Astrocyte (in vitro differentiated cells and primary cell): ENCODE measurements around the gene MEGF6.

ENCODE experiments used
- CTCF ChIP-seq: IDR thresholded peaks from 2 replicates; pipeline ENCODE4 v1.5.1; 2011; ENCODE audit warnings: low read depth, mild to moderate bottlenecking, inconsistent platforms, low read length, moderate library complexity; ENCODE audit not compliant: insufficient read depth
- EZH2 ChIP-seq: IDR thresholded peaks from 2 replicates; pipeline ENCODE4 v1.6.1; 2012; ENCODE audit warnings: mild to moderate bottlenecking, low read length, inconsistent platforms; ENCODE audit not compliant: insufficient read depth

- TF ChIP-seq CTCF (no peak), EZH2 (no peak)
Observed at GRCh38 chr1:3595949-3596348, 15.4 kb downstream of the MEGF6 start.
